GM19372 (cell line): Measurements from ENCODE around the gene COPG2.
"Not testable (repeated sequence)": the region's sequence is repeated elsewhere in the genome, so short reads cannot be mapped to it uniquely, and the experiment has no call there.

Experiments
- ATAC-seq: cut with Tn5 transposase; IDR thresholded peaks from one replicate; pipeline ENCODE4 v1.9.1; 2021; ENCODE audit warnings: mild to moderate bottlenecking, low read depth, moderate library complexity; ENCODE audit not compliant: unreplicated experiment

COPG2 gene, protein sequence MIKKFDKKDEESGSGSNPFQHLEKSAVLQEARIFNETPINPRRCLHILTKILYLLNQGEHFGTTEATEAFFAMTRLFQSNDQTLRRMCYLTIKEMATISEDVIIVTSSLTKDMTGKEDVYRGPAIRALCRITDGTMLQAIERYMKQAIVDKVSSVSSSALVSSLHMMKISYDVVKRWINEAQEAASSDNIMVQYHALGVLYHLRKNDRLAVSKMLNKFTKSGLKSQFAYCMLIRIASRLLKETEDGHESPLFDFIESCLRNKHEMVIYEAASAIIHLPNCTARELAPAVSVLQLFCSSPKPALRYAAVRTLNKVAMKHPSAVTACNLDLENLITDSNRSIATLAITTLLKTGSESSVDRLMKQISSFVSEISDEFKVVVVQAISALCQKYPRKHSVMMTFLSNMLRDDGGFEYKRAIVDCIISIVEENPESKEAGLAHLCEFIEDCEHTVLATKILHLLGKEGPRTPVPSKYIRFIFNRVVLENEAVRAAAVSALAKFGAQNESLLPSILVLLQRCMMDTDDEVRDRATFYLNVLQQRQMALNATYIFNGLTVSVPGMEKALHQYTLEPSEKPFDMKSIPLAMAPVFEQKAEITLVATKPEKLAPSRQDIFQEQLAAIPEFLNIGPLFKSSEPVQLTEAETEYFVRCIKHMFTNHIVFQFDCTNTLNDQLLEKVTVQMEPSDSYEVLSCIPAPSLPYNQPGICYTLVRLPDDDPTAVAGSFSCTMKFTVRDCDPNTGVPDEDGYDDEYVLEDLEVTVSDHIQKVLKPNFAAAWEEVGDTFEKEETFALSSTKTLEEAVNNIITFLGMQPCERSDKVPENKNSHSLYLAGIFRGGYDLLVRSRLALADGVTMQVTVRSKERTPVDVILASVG

DNA sequence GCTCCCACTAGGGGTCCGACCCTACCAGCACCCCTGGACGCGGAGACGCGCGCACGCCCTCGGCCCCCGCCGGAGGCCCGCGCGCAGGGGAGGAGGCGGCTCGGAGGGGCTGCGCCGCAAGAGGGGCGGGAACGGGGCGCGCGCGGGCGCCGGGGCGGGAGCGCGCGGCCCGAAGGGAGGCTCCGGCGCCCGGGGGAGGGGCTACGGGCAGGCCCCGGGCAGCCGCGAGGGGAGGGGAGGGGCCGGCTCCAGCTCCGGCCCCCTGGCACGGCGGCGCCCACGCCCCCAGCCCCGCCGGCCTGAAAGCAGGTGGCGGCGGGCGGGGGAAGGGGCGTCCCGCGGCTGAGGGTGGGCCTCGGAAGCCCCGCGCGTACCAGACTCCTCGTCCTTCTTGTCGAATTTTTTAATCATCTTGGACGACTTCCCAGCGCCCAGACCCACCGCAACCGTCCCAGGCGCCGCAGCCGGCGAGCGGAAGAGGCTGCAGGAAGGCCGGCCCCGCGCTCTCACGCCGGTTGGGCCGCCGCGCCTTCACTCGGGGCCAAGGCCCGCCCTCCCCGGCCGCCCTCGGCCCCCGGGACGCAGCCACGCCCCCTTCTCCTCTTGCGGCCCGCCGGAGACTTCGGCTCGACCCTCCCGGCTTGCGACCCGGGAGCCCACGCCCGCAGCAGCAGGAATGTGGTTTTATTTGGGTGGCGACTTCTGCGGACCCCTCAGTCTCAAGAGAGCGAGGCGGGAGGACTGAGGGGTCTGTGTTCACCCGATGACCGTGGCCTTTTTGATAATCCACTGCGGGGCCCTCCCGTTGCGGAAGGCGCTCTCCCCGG lies at the start of gene COPG2:
Gene COPG2 (minus strand): TSS at position 491 of the 827 bp plus-strand sequence. CDS start 80 bp downstream, at position 411.
- ATAC-seq = peak; percentile 89

DNA sequence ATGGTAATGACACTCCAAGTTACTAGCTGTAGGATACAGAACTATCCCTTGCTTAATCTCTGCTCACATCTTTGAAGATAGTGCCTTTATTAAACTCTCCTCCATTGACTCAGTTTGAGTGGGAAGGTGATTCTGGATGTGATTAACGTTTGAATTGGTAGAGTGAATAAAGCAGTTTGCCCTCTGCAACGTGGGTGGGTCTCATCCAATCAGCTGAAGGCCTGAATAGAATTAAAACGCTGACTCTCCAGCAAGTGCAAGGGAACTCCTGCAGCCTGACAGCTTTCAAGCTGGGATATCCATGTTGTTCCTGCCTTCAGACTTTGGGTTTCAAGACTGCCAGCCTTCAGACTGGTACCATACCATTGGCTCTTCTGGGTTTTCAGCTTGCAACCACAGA lies 43.9 kb upstream of the COPG2 start:
- ATAC-seq = no peak

GRCh38 chr7:130708766-130709165 lies 40.2 kb upstream of the COPG2 start:
- ATAC-seq = no peak

DNA sequence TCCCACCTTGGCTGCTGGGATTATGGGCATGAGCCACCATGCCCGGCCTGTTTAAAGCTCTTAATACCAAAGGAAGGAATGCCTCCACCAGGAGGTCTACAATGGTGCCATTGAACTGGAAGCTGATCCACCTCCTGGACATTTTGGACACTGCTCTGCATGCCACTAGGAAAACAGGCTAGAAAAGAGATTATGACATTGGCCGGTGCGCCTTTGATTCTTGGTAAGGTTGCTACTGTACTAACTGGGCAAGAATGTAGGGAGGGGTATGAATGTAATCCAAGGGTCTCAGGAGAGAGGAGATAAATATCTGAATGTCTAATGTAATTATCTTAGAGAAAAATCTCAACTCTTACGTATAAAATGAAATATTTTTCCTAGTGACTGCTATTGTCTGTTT lies 39.5 kb upstream of the COPG2 start:
- ATAC-seq = no peak

- no peak for ATAC-seq
Observed at GRCh38 chr7:130703851-130704250, 35.3 kb upstream of the COPG2 start.

- ATAC-seq = no peak
Observed at GRCh38 chr7:130701650-130702049, 33.1 kb upstream of the COPG2 start.

GRCh38 chr7:130700760-130701159 lies 32.2 kb upstream of the COPG2 start:
- ATAC-seq = no peak

- ATAC-seq = no peak
Observed at GRCh38 chr7:130699686-130700085, 31.1 kb upstream of the COPG2 start.

DNA sequence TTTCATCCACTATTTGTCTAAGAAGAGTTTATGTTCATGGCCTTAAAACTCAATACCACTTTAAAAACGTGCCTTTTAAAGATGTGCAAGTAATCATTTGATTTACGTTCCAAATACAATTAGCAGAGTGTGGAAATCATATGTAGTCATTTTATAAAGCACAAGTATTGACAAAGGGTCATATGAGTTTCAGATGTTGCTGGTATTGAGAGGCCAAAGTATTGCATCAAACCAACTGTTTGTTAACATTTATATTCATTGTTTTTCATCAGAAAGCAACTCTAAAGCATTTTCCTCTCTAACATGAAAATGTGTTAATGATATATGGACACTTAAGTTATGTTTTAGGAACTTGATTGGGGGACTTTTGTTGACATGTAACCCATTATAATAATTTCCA lies 29.3 kb upstream of the COPG2 start:
- no peak for ATAC-seq

DNA sequence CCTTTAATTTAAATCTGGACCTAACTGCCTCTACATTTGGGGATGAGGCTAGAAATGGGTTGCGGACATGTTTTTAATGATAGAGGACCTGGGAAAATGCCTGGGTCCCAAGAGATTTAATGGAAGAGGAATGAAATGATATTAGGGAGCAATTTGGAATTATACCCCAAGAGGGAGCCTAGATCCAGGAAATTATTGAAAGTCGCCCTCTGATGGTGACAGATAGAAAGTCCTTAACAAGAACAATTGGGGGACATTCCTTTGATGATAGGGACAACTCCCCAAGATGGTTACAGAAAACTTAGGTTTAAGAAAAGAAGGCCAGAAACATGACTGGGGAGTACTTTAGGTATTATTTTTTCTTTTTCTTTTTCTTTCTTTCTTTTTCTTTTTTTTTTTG lies 27.3 kb upstream of the COPG2 start:
- no peak for ATAC-seq

- not testable (repeated sequence) for ATAC-seq
Observed at GRCh38 chr7:130692396-130692795, 23.8 kb upstream of the COPG2 start.

- ATAC-seq = no peak
Observed at GRCh38 chr7:130689683-130690082, 21.1 kb upstream of the COPG2 start.

GRCh38 chr7:130683026-130683425 lies 14.5 kb upstream of the COPG2 start:
- no peak for ATAC-seq

- ATAC-seq = no peak
Observed at GRCh38 chr7:130674456-130674855, 5.9 kb upstream of the COPG2 start.

DNA sequence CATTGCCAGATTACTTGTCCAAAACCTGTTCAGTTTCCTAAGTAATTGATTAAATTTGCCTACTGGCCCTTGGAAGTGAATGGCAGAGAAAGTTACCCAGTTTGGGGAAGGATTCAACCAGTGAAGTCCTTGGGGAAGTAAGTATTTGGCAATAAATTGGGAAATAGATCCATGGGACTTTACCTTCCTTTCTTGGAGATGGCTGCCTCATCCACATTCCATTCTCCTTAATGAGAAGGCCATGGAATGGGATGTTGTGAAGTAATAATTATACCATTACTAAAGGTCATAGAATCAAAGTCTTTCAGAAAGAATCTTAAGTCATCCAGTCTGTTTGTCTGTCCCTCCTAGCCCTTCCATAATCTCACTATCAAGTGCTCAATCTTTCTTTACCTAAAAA lies 4.5 kb upstream of the COPG2 start:
- ATAC-seq = no peak

- ATAC-seq = no peak
Observed at GRCh38 chr7:130672146-130672545, 3.6 kb upstream of the COPG2 start.

DNA sequence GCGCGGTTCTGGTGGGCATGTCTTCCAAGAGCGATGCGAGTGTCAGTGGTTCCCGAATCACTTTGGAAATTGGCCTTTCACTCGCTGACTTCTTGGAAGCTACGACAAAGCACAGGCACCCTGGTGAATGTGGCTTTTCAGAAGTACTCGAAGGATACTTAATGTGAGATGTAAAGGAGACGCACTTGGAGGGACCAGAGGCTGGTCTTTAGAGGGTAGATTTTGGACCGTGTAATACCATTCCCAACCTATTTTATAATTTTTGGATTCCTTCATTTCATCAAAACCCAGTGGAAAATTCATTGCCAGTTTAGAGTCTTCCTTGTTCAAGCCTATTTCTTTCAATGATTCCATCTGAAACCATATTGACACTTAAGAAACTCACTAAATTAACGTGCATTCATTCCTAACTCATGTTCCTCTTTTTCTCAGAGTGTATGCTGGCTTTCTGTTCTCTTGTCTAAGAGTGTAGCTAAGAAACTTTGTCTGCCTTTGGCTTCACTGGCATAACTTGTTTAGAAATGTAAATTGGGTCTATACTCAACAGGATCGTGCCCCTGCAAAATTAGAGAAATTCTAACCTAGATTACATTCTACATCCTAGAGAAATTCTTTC lies 645 bp upstream of the COPG2 start:
- no peak for ATAC-seq

- ATAC-seq = no peak
Observed at GRCh38 chr7:130667593-130668257, 823 bp downstream of the COPG2 start.

DNA sequence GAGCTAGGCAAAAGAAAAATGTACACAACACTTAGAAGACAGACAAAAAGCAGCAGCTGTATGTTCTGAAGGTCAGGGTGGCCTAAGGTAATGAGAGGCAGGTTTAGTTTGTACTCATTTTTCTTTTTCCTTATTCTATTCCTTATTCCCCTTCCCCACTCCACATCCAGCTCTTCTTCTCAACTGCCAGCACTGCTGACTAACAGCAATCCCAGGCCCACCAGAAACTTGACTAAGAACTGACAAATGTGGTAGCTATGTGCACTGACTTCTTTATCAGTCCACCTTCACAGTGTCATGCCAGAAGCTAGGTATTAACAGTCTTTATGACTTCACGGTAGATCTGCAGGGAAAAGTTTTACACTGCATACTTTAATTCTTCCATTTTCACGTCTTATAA lies 6.1 kb downstream of the COPG2 start:
- ATAC-seq = no peak

GRCh38 chr7:130655286-130655685 lies 13.3 kb downstream of the COPG2 start:
- no peak for ATAC-seq
